Suppressor macrophage treated with lipopolysaccharide for 4 hours (primary cell): ENCODE data around the gene CYFIP1.

ENCODE experiments used
- DNase-seq: peaks from one replicate; pipeline ENCODE4 v3.0.0-alpha.2; 2020

The CYFIP1 gene

DNA sequence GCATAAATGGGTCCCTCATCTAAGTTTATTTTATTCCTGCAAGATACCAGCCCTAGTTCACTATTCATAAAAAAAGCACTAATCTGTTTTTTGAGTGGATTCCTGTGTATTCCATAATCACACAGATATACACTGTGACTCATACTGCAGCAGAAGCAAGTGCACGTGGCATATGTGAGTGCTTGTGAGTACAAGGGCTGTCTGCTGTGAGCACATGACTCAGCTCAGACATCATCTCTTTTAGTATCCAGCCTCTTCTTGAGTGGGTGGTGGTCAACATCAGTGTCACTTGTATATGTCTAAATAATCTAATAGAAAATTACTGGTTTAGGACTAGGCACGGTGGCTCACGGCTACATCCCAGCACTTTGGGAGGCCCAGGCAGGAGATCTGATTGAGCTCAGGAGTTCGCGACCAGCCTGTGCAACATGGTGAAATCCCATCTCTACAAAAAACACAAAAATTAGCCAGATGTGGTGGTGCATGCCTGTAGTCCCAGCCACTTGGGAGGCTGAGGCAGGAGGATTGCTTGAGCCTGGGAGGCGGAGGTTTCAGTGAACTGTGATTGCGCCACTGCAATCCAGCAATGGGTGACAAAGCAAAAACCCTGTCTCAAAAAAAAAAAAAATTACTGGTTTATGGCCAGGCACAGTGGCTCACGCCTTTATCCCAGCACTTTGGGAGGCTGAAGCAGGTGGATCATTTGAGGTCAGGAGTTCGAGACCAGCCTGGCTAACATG, 91.9 kb downstream of the CYFIP1 start:
- DNase-seq, result peak; percentile 79

DNA sequence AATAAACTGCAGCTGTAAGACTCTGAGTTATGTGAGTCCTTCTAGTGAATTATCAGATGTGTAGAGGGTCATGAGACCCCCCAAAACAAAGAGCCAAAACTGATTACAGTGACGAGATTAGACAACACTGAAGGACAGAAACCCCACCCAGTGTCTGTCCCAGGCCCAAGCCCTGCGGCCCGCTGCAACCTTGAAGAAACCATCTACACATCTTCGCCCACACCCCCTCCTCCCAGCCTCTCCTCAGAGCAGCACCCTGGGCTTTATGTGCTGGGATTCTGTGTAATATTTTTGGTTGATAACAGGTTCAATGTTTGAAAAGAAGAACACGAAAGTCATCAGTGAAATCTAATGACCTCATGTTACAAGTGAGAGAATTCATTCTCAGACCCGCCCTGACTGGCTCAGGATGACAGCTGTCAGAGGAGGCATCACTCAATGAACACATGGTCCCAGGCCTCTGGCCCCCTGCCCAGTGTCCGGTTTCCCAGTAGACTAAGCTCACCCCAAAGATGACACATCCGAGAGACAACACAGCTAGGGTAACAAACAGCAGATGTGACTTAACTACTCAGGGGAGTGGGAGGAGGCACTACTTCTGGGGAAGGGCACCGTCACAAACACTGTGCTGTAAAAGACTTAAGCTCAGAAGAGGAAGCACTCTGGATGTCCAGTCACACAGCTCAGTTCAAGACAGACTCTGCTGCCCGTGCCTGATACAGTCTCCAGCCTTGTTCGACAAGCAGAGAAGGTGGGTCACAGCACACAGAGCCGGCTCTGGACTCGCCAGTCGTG, 92.8 kb downstream of the CYFIP1 start:
- DNase-seq, result peak; percentile 87

DNA sequence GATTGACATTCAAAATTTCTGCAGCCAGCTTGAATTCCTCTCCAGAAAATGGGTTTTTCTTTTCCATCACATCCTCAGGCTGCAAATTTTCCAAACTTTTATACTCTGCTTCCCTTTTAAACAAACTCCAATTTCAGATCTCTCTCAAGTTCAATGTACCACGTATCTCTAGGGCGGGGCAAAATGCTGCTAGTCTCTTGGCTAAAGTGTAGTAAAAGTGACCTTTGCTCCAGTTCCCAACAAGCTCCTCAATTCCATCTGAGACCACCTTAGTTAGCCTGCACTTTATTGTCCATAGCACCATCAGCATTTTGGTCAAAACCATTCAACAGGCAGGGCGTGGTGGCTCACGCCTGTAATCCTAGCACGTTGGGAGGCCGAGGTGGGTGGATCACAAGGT, 95.0 kb downstream of the CYFIP1 start:
- no peak for DNase-seq

DNA sequence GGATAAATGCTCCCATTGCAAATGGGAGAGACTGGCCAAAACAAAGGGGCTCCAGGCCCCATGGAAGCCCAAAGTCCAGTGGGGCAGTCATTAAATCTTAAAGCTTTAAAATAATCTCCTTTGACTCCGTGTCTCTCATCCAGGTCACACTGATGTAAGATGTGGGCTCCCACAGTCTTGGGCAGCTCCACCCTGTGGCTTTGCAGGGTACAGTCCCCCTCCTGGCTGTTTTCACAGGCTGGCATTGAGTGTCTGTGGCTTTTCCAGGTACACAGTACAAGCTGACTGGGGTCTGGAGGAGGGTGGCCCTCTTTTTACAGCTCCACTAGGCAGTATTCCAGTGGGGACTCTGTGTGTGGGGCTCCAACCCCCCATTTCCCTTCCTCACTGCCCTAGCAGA, 95.8 kb downstream of the CYFIP1 start:
- DNase-seq, result no peak

DNA sequence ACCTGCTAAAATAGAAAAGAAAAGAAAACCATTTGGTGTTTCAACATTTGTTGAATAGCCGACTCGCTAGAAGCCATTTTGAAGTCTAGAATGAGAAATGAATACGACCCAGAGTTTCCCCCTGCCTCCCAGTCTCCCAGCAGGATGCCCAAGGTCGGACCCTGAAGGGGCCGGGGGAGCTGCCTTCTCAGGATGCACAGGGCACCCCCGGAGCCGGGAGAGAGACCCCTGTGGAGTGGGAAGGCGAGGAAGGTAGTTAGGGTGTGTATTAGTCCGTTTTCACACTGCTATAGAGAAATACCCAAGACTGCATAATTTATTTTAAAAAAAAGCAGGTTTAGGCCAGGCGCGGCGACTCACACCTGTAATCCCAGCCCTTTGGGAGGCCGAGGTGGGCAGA, 97.0 kb downstream of the CYFIP1 start:
- no peak for DNase-seq

DNA sequence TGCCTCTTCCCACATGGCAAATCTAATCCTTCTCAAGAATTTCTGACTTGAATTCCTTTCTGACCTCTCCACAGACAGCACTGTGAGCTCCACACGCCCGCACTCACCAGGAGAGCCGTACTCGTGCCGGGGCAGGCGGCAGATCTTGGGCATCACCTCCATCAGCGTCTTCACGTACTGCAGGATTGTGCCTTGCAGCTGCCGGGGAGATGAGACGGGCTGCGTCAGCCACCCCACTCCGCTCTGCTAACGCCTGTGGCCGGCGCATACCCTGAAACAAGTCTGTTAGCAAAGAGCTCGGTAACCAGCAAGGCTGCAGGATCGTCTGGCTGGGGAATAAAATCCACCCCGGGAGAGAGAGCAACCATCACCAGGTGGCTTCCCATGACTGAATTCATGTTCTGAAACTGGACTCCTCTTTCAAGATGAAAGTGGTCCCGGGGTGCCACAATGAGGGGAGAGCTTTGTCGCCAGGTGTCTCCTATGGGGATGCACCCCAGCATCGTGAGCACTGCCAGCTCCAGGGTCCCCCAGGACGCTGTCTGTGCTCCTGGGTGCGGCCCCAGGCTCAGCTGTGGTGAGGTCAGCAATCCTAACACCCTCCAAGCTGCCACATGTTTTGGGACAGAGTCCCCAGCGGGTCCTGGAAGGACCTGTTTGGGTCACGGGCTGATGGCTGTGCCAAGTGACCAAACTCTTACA, 98.3 kb downstream of the CYFIP1 start:
- DNase-seq, result no peak

DNA sequence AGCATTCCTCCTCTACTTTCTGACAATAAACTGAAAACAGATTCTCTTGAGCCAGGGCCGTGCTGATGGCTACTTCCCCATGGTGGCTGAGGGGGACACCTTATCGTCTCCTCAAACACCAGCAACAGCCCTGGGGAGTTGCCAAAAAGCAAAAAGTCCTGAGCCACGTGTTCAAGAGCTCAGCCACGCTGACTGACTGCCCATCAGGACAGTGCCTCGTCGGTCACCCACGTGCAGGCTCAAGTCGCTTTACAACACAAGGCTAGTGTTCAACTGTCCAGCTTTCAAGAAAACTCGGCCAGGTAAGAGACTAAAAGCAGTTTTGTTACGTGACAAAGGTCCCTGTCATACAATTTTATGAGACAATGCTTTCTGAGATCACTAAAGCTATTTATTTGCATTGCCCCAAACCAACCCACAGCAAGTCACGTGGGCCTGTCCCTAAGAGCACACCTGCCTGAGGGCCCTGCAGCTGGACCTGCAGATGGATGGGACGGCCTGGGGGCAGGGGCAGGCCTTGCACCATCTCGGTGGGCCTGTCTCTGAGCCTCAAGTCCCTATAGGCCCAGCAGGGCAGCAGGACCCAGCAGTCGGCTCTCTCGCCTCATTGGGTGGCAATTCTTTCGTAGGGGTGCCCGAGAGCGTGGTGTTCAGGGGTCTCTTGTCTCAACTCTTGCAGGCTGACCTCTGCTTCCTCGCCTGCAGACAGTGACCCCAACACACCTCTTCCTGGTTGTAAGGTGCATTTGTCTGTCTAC, 99.0 kb downstream of the CYFIP1 start:
- no peak for DNase-seq

DNA sequence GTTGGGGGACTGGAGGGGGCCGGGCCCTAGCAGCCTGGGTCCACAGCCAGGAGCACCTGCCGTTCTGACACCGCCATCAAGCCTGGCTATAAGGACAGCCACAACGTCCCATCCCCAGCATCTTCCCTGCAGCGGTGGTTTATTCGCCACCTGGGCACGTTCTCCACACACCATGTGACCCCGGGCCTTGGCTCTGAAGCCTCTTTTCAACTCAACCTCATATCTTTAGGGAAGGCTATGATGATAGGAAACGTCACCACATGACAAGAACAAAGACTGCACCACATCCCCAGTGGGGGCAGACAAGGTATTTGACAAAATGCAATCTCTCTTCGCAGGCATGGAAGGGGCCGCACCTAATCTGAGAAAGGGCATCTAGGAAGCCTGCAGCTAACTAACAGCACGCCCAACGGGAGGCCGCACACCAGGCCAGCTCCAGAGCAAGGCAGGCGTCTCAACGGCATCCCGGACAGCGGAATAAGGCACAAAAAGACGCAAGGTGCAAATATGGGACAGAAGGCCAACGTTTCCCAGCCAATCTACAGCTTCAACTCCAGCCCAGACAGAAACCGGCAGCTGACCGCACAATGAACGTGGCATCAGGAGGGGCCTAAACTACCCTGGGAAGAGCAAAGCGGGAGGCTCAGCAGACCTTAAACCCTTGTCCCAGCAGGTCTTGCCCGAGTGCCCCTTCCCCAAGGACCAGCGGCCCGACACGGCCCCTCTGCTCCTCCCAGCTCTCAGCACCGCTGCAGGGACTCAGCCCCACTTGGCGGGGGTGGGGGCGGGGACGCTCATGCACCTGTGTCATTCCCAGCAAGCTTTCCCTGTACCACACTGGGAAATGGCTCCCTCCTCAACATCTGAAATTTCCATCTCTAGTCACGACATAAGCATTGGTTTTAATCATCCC, 99.8 kb downstream of the CYFIP1 start:
- no peak for DNase-seq

DNA sequence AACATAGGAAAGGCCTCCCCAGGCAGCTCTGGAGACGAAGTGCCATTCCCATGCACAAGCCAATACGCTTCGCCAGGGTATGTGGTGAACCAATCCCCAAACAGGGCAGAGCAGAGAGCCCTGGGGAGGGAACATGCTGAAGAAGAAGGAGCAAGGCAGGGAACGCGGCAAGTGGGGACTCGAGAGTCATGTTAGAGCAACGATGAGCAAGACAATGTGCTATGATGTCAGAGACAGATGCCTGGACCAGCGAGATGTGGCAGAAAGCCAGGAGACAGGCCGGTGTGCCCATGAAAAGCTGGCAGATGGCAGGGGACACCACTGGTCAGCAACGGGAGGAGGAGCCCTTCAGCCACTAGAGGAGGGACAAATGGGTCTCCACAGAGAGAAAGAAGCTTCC, 102.1 kb downstream of the CYFIP1 start:
- DNase-seq, result no peak

DNA sequence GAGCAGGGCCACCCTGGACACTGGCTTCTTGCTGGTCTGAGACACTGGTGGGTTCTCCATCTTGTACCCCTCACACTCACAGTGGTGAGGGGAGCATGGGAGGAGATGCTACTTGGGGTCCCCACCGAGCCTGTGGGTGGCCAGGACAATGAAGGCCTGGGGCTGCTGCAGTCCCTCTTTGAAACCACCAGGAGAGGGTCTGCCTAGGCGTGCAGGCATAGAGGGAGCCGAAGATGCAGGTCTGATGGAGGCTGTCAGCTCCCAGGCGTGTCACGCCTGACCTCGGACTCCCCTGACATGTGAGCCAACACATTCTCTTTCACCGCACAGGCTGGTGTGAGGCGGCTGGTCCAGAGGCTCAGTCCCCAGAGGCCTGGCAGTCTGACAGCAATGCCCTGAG, 102.6 kb downstream of the CYFIP1 start:
- DNase-seq, result no peak

DNA sequence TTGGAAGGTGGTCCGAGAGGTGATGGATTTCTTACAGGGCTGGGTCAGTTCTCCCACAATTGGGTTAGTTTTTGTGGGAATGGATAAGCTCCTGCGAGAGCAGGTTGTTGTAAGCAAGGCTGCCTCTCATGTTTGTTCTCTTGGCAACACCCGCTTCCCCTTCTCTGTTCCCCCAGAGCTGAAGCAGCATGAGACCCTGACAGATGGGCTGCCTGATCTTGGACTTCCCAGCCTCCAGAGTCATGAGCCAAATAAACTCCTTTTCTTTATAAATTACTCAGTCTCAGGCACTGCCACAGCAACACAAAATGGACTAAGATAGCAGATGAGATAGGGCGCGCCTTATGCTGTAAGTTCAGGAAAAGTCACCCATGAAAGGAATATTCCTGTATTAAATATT, 103.1 kb downstream of the CYFIP1 start:
- no peak for DNase-seq

DNA sequence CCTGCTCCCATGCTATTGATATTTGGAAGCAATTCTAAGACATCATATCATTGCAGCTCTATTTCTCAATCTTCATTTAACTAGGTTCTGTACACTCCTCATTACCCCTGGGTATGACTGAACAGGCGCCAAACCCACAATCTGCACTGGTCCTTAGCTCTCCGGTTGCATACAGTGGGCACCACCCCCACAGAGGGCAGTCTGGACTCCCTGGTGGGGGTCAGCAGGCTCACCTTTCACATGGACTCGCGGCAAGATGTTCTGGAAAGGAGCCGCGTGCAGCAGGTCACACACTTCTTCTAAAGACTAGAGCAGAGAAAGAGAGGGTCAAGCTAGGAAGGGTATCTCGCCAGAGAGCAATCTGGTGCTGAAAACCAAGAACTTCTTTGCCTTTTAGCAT, 105.2 kb downstream of the CYFIP1 start:
- DNase-seq, result no peak

DNA sequence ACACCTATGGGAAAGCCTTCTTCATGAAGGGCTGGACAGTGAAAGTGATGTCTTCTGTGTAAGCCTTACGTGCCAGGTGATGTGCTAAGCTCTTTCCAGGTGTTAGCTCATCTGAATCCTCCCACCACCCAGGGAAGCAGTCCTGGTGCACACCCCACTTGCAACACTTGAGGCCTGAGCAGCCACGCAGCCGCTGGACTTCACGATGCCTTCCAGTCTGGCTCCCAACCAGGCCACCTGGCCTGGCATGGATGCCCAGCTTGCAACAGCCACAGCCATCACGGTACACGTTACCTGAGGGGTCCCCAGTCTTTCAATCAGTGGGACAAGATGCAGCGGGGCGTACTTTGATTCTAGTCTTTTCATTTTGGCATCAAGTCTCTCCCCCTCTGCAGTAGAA, 105.9 kb downstream of the CYFIP1 start:
- no peak for DNase-seq

DNA sequence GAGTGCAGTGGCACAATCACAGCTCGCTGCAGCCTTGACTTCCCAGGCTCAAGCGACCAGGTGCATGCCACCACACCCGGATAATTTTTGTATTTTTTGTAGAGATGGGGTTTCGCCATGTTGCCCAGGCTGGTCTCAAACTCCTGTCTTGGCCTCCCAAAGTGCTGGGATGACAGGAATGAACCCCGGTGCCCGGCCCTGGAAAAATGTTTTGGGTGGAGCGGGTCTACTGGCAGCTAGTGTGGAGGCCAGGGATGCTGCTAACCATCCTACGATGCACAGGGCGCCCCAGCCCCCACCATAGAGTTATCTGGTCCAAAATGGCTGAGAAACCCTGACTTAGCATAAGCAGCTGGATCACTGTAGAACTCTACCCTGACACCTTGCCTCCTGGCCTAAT, 106.3 kb downstream of the CYFIP1 start:
- no peak for DNase-seq

DNA sequence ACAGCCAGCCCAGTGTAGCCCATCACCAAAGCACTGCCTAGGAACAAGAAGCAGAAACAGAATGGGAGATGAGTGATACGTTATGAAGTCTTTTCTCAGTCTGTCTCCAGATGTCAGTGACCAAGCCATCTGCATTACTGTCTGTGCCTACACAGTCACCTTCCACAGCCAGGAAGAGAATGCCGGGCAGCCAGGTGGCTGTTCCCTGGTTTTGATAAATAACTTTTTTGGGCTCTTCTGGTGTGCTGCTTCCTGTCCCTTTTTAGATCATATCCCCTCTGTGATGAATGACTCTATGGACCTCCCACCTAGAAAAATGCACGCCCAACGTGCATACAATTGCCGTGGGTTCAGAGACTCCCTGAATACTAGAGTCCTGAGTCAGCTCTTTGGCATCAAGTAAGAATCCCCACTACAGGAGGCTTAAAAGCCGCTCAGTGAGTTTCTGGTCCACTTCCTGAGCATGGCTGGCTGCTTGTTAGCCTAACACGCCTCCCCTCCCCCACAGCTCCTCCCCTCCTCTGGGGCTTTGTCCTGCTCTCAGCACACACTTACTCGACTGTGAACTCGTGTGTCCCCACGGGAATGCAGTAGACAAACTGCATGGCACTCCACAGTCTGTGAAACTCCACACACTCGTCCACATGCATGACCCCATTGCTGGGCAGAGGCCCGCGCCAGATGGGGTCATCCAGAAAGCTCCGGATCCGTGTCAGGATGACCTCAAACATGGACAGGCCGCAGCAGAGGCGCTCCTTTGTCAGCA, 107.0 kb downstream of the CYFIP1 start:
- DNase-seq, result no peak

DNA sequence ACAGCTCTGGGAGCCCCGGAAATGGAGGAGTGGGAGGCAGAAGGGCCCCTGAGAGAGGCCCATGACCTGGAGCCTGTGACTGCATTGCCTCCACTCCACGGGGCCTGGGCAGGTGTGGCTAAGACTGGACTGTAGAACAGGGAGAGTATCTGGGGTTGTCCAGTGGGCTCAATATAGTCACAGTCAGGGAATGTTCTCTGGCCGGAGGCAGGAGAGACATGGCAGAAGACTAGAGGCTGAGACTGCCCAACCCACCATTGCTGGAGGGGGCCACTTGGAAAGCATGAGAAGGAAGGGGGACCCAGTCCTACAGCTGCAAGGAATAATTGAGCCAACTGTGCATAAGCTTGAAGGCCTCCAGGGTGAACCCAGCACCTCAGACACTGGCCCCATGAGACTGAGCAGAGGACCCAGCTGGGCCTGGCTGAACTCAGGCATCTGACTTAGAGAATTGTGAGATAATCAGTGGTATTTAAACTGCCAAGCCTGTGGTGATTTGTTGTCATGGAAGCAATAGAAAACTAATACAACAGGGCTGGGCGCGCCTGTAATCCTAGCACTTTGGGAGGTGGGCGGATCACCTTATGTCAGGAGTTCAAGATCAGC, 108.6 kb downstream of the CYFIP1 start:
- DNase-seq, result no peak

DNA sequence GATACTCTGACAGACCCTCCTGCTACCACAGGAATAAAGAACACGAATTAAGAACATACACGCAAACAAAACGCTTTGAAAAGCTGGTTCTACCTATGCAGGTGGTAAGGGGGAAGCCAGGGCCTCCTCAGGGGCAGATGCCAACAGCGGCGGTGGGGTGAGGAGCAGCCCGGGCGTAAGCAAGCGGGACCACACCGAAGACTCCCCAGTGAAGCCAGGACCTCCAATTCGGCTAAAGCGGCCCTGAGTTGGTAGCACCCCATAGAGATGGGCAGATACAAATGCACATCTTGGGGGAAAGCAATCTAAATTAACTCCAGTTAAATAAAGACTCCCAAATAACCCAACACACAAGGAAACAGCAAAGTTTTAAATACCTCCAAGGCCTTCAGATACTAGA, 109.3 kb downstream of the CYFIP1 start:
- no peak for DNase-seq

DNA sequence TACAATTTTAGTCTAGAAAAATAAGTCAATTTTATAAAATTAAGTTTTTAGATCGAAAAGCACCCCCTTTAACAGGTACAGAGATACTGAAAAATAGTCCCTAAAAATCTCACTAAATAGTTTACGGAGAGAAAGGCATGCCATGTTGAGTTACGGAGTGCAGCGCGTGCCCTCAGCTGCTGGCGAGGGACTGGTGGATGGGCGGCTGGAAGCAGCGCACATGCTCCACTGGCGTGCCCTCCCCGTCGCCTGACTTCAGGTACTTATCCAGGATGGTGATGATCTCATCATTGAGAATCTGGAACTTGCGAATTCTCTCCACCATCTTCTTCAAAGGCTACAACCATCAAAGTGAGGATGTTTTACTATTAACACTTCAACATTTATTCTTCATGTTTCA, 110.3 kb downstream of the CYFIP1 start:
- DNase-seq, result no peak

DNA sequence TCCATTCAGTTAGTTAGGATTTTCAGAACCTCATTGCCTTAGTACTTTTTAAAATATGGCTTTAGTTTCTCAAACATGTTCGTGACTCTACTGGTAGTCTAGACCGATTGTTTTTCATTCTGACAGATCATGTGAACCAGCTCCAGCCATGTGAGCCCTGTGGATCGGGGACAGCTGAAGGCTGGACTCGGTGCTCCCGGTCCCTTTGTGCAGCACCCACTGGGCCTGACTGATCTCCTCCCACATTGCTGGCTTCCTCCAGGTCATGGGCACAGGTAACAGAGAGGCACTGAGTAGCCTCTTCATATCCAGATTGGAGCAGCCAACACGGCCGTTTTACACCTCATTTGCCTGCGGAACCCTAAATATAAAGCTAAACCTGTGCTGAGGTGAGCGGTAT, 111.2 kb downstream of the CYFIP1 start:
- no peak for DNase-seq

DNA sequence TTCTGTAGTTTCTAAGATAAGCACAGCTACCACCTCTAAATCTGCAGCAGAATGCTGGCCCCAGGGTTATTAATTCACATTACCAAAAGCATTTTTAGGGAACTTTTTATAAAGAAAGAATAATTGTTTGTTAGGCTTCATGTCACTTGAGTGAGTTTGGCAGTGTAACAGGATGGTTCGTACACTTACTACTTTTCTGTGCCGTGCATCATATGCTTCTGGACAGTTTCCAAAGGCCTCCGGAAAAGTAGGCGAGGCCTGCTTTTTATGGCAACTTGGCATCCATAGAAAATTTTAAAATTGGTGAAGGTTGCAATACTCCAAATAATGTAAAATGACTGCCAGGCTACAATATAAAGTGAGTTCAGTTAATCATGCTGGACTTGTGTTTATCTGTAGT, 111.7 kb downstream of the CYFIP1 start:
- no peak for DNase-seq

DNA sequence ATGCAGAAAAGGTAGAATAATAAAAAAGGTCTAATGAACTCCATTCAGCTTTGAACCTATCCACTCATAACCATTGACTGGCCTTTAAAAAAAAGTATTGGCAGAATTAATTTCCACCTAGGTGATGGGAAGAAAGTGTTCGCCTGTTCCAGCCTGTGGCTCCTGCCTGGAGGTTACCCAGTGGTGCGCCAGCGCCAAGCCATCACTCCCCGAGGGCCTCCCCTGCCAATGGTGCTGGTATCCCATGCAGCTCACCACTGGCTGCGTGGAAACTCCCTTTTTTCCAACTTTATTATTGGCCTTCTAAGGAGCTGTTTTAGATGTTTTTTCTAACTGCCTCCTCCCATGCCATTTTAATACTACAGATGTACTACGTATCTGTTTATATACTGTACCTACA, 112.3 kb downstream of the CYFIP1 start:
- DNase-seq, result no peak
